GM19397 (cell line): ENCODE data around the gene KMT2E.
"Not testable (repeated sequence)": the region's sequence is repeated elsewhere in the genome, so short reads cannot be mapped to it uniquely, and the experiment has no call there.

Experiments
- ATAC-seq: cut with Tn5 transposase; IDR thresholded peaks from one replicate; pipeline ENCODE4 v1.9.1; 2021; ENCODE audit warnings: mild to moderate bottlenecking, moderate library complexity; ENCODE audit not compliant: unreplicated experiment

KMT2E gene, protein sequence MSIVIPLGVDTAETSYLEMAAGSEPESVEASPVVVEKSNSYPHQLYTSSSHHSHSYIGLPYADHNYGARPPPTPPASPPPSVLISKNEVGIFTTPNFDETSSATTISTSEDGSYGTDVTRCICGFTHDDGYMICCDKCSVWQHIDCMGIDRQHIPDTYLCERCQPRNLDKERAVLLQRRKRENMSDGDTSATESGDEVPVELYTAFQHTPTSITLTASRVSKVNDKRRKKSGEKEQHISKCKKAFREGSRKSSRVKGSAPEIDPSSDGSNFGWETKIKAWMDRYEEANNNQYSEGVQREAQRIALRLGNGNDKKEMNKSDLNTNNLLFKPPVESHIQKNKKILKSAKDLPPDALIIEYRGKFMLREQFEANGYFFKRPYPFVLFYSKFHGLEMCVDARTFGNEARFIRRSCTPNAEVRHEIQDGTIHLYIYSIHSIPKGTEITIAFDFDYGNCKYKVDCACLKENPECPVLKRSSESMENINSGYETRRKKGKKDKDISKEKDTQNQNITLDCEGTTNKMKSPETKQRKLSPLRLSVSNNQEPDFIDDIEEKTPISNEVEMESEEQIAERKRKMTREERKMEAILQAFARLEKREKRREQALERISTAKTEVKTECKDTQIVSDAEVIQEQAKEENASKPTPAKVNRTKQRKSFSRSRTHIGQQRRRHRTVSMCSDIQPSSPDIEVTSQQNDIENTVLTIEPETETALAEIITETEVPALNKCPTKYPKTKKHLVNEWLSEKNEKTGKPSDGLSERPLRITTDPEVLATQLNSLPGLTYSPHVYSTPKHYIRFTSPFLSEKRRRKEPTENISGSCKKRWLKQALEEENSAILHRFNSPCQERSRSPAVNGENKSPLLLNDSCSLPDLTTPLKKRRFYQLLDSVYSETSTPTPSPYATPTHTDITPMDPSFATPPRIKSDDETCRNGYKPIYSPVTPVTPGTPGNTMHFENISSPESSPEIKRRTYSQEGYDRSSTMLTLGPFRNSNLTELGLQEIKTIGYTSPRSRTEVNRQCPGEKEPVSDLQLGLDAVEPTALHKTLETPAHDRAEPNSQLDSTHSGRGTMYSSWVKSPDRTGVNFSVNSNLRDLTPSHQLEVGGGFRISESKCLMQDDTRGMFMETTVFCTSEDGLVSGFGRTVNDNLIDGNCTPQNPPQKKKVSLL (N-terminal part only)

DNA sequence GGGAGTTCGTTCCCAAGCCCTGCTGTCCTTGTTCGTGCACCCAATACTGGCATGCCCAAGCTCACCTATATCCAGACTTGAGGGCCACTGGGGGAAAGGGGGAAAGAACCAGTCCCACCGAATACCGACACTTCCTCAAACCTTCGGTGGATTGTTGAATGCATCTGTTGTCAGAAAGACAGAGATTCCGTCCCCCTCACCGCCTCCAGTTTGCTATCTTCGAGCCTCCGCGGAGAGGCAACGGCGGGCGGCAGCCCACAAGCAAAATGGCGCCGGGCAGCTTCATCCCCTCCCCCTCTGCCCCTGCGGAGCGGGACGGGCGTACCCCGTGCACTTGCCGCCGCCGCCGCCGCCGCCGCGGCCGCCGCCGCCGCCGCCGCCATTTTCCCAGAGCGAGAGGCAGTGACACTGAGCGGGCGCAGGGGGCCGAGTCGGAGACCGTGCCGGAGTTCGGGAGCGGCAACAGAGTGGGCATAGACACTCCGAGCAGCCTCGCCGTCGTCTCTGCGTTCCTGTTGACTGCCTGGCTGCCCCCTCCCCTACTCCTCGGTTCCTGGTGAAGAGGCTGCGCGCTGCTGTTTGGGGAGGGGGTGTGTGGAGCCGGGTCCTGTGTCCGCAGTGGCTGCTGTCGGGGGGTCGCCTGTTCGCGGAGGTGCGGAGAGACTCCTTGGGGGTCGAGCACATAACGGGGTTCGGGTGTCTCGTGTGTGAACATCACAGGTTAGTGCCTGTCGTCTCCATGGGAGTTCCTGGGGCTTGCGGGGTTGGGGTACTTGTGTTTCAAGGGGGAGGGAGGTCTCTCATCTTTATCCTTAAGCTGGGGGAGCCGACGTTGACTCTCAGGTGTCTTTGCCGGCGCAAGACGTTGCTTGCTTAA lies at the start of gene KMT2E:
Gene KMT2E, plus strand, starts transcription at position 390 of the 877 bp plus-strand sequence. CDS start 26,748 bp downstream, outside the sequence.
- ATAC-seq, result peak; percentile 29

DNA sequence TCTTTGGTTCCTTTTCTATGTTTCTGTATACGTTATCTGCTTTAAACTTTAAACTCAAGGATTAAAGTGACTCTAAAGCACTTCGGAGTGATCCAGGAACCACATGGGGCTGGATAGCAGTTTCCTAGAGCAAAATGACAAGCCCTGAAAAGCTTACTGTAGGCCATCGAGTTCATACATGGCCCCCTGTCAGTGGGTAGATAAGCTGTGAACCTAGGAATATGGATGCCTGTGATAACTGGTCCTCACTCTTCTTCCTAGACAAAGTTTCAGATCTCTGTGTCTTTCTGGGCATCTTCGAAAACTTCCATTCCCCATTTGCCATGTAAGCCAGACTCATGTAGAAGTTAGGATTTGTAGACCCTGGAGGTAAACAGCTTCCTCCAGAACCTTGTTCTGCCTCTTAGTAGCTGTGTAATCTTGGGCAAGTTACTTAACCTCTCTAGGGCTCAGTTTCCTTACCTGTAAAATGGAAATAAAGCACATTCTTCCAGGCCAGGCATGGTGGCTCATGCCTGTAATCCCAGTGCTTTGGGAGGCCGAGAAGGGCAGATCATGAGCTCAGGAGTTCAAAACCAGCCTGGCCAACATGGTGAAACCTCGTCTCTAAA lies 49.3 kb upstream of the KMT2E start:
- ATAC-seq, result no peak

DNA sequence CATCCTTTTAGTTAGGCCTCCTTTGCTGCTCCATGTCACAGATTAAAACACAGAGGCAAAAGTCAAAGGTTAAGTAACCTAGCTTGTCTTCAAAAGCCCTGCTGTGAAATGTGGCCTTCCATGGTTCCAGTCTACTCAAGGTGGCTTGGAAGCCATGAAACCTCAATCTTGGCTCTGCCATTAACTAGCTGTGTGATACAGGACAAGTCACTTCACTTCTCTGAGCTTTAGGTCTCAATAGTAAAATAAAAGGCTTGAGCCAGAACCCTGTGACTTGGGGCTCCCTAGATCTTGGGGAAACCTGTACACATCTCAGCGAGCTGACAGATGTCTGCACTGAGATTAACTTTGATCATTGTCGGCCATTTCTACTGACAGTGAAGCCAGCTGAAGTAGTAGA lies 48.0 kb upstream of the KMT2E start:
- no peak for ATAC-seq

DNA sequence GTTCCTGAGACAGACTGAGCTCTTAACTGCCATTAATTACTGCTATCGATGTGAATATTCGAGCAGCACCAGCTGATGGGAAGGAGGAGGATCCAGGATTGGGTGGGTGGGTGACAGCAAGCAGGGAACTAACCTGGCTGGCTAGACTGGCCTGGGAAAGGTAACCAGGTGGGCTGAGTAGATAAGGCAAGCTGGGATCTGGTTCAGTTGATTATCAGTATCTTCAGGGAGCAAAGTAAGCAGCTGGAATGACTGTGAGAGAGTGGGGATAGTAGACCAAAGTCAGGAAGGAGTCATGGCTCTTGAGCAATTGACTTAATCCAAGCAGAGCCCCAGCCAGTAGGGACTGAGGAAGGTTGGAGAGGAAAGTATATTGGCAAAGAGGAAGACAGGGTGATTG lies 46.9 kb upstream of the KMT2E start:
- ATAC-seq, result no peak

DNA sequence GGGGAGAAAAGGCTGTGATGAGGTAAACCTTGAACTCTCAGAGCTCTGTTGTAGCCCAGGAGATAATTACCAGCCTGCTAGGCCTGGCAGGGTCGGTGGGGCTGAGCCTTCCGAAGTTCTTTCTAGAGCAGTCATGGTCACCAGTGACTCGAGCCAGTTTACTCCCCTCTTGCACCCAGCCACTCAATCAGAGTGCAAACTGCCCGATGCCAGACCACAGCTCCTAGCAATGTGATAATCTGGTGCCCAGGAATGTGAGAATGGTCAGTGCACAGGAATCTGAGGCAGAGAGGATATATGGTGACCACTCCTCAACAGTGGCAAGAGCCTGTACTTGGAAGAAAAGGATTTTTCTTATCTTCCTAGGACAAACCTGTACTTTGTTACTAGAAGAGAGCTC lies 46.4 kb upstream of the KMT2E start:
- no peak for ATAC-seq

DNA sequence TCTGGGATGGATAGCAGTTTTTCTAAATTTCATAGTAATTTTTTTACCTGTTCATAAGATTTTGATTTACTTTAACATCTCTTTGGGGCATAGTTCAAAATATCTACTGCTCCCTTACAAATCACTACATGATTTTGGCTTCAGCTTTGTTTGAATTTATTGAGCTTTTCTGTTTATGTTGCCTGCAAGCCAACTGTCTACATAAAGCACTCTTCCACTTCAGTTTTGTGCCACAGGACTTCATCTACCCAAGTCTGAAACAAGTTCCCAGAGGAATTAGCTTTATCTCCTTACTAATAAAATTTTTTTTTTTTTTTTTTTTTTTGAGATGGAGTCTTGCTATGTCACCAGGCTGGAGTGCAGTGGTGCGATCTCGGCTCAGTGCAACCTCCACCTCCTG lies 45.4 kb upstream of the KMT2E start:
- no peak for ATAC-seq

DNA sequence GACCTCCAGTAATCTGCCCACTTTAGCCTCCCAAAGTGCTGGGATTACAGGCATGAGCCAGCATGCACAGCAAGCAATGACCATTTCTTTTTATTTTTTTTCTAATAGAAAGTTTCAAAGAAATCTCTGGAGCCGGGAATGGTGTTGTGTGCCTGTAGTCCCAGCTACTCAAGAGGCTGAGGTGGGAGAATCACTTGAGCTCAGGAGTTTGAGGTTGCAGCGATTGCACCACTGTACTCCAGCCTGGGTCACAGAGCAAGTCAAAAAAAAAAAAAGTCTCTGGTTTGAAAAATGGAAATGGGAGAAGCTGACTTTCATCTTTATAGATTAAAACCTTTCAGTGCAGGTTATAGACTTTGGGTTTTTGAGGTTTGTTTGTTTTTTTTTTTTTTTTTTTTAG lies 44.8 kb upstream of the KMT2E start:
- no peak for ATAC-seq

DNA sequence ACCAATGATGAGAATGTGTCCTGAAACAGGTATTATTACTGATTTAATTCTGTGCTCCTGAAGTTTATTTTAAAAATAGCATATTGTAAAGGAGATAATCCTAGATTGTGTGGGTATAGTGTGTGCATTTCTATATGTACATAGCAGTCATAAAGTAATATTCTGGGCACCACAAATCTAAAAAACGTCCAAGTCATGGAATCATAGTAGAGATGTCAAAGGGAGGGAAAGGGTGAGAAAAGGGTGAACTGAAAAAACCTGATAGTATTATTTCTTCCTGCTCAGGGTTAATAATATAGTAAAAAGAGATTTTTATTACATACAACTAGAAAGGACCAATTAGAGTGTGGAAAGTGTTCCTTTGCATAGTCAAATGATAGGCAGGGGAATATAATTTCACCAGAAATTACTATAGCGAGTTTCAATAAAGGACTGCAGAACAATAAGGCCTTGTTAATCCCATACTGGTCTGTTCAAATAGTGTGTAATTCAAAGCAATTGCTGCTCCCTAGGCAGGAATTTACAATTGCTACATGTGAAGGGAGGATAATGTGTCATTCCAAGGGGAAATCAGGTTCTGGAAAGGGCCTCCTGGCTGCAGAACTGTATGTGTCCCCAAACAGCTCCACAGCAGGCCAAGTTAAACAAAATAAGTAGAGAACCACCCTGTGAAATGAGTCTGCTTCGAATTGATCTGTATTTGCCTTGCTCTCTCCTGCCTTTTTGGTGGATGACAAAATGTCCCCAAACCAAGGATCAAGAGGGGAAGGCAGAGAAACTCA lies 42.5 kb upstream of the KMT2E start:
- ATAC-seq, result no peak

DNA sequence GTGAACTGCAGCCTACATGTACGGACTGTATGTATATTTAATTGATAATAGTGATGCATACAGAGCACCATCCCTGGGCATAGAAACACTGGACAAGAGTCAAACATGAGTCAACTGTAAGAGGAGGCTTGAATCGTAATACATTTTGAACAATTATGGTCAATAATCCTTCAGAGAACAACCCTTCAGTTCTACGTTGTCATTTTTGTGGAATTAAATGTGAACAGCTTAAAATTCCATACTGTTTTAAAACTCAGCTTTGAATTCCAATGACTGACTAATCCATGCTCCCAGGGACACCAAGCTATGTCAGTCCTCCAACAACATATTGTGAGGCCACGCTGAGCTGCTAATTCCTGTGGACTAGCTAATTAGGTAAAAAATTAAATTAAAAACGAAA lies 41.5 kb upstream of the KMT2E start:
- ATAC-seq, result no peak

DNA sequence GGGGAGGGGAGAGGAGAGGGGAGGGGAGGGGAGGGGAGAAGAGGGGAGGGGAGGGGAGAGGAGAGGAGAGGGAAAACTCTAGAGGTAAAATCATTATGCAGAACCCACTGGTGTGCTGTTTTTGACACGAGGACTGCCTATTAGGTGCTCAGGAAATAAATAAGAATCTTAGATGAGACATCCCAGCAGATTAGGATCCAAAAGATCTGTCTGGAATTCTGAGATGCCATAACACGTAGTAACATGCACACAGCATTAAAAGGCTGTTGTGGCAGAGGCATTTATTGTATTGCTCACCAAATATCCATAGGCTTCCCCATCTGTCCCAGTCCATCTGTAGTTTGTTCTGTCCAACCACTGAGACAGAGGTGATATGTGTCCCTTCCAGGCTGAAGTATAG lies 40.8 kb upstream of the KMT2E start:
- no peak for ATAC-seq

DNA sequence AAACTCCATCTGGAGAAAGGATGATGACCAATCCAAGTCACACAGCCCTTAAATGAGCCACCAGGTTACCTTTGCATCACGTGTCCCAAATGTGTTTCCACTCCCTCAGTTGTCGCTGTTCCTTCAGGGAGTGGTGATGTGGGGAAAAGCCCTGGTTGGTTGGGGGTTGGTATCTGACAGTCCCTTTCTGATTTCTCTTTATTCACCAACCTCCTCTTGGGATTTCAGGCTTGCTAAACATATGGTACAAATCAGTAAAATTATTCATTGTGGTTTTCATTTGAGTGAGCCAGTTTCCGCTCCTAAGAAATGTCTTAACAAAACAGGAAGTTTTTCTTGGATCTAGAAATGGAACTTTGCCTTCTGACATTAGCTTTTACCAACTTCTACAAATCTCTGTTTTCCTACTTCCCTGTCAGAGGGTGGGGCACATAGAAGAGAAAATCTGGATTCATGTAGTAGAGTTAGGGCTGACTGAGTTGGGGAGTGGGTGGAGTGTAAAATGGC lies 40.0 kb upstream of the KMT2E start:
- ATAC-seq, result no peak

DNA sequence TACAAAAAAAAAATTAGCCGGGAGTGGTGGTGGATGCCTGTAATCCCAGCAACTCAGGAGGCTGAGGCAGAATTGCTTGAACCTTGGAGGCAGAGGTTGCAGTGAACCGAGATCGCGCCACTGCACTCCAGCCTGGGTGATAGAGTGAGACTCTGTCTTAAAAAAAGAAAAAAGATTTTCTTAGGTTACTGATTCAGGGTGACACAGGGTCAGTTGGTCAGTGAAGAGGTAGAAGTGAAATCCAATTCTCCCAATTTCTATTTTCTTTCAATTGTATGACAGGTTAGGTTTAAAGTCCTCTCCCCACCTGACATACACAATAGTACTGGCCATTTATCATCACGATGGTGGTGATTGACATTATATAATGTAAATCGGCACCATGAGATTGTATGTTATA lies 38.5 kb upstream of the KMT2E start:
- ATAC-seq, result not testable (repeated sequence)

DNA sequence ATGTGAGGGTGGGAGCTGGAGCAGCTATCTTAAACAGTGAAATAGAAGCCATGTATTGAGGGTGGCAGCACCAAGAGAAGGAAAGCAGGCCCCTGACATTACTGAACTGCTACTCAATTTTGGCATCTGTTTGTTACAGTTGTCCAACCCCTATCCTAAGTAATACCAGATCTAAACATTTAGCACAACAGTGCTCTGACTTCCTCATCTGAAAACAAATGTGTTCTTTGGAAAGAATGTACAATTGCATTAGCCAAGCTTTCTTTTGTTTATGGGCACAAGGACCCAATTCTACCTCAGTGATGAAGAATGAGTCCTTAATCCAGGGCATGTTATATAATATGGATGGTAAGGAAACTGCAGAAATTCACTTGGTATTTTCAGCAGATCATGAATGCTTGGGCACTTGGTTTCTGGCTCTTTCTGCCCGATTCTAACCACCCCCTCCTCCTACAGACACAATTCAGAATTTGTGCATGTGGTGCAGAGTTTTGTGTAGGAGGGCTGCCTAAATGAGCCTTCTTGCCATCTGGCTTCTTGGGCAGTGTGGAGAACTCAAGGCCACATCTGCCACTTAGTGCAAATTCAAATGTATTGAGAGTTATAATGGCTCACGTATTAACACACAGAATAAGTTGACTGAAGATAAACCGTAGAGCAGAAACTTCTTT lies 36.9 kb upstream of the KMT2E start:
- no peak for ATAC-seq

DNA sequence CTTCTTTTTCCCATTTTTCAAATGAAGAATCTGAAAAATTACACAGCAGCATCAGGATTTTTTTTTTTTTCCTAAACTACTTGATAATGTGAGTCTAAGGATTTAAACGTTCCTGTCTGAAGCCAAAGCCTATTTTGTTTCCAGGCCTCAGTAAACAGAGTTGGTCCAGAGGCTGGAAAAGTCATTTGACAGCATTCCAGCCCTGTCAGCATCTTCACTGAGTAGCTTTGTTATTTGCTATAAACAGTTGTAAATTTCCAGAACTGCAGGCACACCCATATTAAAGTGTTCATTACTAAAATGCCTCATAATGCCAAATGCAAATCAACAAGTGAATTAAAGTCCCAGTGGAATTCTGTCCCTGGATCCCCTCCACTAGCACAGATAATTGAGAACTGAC lies 35.5 kb upstream of the KMT2E start:
- no peak for ATAC-seq

DNA sequence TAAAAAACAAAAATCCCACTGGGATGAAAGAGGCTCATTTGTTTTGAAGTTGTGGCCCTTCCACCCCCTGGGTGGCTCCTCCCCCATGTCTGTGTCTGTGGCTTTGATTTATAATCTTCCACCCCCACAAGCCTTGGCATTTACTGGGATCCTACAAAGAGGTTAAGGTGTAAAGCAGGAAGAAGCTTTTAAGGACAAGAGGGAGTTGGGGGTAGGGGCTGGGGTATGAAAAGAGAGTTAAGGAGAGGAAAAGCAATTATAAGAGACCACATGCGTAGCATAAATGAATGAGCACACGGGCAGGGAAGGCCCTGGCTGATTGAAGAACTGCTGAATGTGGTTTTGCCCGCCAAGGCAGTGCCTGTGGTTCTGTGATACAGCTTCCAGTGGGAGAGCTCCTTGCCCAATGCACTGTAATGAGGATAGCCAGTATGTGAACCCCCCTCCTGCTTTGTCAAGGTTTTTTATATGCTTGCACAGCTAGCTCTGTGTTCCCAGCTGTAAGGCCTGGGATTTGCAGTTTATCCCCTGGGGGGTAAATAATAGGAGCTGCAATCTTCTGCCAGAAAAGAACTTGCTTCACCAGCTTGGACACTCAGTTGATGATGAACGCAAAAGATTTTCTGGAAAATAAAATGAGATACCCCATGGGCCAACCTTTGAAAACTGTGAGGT lies 34.7 kb upstream of the KMT2E start:
- ATAC-seq, result no peak

DNA sequence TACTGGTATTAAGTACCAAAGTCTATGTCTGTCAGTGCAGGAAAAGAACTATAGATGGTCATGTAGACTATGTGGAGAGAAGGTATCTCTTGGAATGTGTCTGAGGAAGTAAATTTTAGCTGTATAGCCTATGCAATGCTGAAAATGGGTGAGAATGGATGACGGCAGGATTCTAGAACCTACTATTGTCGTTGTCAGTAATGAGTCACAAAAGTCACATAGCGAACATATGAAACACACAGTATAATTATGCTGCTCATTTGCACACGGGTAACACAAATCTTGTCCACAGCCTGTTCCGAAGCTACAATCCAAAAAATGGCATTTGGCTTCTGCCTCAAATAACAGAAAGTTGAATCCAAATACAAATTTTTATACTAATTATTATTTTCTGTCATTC lies 33.6 kb upstream of the KMT2E start:
- ATAC-seq, result no peak

DNA sequence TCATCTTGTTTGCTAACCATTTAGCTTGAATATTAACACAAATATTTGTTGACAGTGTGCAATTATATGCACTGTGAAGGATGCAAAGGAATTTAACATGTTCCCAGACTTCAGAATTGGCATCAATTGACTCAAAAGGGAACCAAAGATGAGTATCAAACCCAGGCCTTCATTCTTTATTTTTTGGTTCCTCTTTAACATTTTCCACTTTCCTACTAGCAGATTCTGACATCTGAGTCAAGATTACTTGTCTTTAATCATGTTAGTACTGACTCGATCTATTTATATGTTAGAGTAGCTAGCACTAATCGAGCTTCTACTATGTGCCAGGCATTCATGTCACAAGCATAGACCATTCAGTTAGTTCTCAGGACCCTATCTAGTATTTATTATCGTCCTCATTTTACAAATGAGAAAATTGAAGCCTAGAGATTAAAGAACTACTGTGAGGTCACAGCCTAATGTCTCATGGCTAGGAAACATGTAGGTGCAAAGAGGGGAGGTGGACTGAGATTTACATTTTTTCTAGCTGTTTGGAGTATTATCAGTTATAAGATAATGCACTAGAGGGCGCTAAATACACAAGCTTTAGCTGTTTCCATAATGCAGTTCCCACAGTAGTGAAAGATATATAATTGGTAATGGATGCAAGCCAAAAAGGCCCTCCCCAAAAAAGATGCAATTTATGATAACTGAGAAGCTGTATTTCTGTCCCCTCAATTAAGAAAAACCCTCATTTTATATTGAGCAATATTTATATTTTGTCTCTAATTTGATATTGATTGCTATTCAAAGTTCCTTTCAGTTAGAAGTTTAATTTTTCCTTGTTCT lies 32.9 kb upstream of the KMT2E start:
- ATAC-seq, result no peak
